Measurements from ENCODE around the gene HIVEP3.

The HIVEP3 gene

GRCh38 chr1:41844781-41845272 is 73.9 kb downstream of the HIVEP3 start:
- DNase-seq, result no peak

GRCh38 chr1:41844255-41844654 is 74.5 kb downstream of the HIVEP3 start:
- DNase-seq, result no peak

GRCh38 chr1:41842993-41843755 is 75.5 kb downstream of the HIVEP3 start:
- no peak for DNase-seq

GRCh38 chr1:41842326-41842725 is 76.4 kb downstream of the HIVEP3 start:
- DNase-seq, result no peak

- no peak for DNase-seq
These were observed 78.0 kb downstream of the HIVEP3 start for GRCh38 chr1:41840592-41841246.

GRCh38 chr1:41838266-41838665 is 80.5 kb downstream of the HIVEP3 start:
- DNase-seq, result no peak

GRCh38 chr1:41837691-41838090 is 81.0 kb downstream of the HIVEP3 start:
- DNase-seq, result no peak

GRCh38 chr1:41835485-41835884 is 83.2 kb downstream of the HIVEP3 start:
- no peak for DNase-seq

- DNase-seq, result no peak
These were observed 85.2 kb downstream of the HIVEP3 start for GRCh38 chr1:41833519-41834000.

GRCh38 chr1:41830726-41831125 is 88.0 kb downstream of the HIVEP3 start:
- no peak for DNase-seq

GRCh38 chr1:41827991-41828570 is 90.6 kb downstream of the HIVEP3 start:
- DNase-seq, result no peak

- DNase-seq, result no peak
These were observed 95.3 kb downstream of the HIVEP3 start for GRCh38 chr1:41823471-41823870.

- DNase-seq, result no peak
These were observed 95.9 kb downstream of the HIVEP3 start for GRCh38 chr1:41822866-41823265.

GRCh38 chr1:41819843-41820242 is 98.9 kb downstream of the HIVEP3 start:
- DNase-seq, result no peak

GRCh38 chr1:41819069-41819468 is 99.7 kb downstream of the HIVEP3 start:
- no peak for DNase-seq

- no peak for DNase-seq
These were observed 102.7 kb downstream of the HIVEP3 start for GRCh38 chr1:41816061-41816460.

GRCh38 chr1:41813755-41814745 is 104.7 kb downstream of the HIVEP3 start:
- DNase-seq, result no peak

- no peak for DNase-seq
These were observed 105.5 kb downstream of the HIVEP3 start for GRCh38 chr1:41813226-41813625.

- no peak for DNase-seq
These were observed 106.3 kb downstream of the HIVEP3 start for GRCh38 chr1:41812453-41812852.

GRCh38 chr1:41812051-41812450 is 106.7 kb downstream of the HIVEP3 start:
- DNase-seq, result peak; percentile 71

- peak; percentile 61 for DNase-seq
These were observed 107.5 kb downstream of the HIVEP3 start for GRCh38 chr1:41811051-41811795.

- peak; percentile 57 for DNase-seq
These were observed 108.3 kb downstream of the HIVEP3 start for GRCh38 chr1:41810446-41810845.

Data from CD4-positive, alpha-beta T cell treated with Interleukin-21 for 1 hour (primary cell).